NOMO-1 (cell line): Measurements from ENCODE around the gene PDE1C.

Experiments
- DNase-seq, 2 experiments: peaks; one replicate each; lab custom pipeline; 2025; ENCODE audit not compliant: unreplicated experiment in 2 of 2; lab: John Stamatoyannopoulos, UW

The PDE1C gene

GRCh38 chr7:31788883-31789680 lies 281.1 kb downstream of the PDE1C start:
- no peak for DNase-seq

- no peak for DNase-seq
These were observed 281.8 kb downstream of the PDE1C start for GRCh38 chr7:31788445-31788844.

GRCh38 chr7:31786326-31786725 lies 283.9 kb downstream of the PDE1C start:
- DNase-seq = no peak

- no peak for DNase-seq
These were observed 285.1 kb downstream of the PDE1C start for GRCh38 chr7:31785101-31785500.

- DNase-seq = no peak
These were observed 287.0 kb downstream of the PDE1C start for GRCh38 chr7:31783221-31783620.

GRCh38 chr7:31782411-31782991 lies 287.7 kb downstream of the PDE1C start:
- DNase-seq = peak; percentile 36 to 76

- DNase-seq = no peak
These were observed 291.9 kb downstream of the PDE1C start for GRCh38 chr7:31778296-31778695.

GRCh38 chr7:31776616-31777015 lies 293.6 kb downstream of the PDE1C start:
- DNase-seq = no peak

GRCh38 chr7:31775556-31775955 lies 294.7 kb downstream of the PDE1C start:
- DNase-seq = no peak

GRCh38 chr7:31772211-31772610 lies 298.0 kb downstream of the PDE1C start:
- DNase-seq = no peak

- no peak for DNase-seq
These were observed 302.4 kb downstream of the PDE1C start for GRCh38 chr7:31767686-31768358.

GRCh38 chr7:31764462-31764861 lies 305.7 kb downstream of the PDE1C start:
- no peak for DNase-seq

- no peak for DNase-seq
These were observed 306.7 kb downstream of the PDE1C start for GRCh38 chr7:31763548-31763947.

GRCh38 chr7:31761646-31762045 lies 308.6 kb downstream of the PDE1C start:
- DNase-seq = no peak

- DNase-seq = no peak
These were observed 311.5 kb downstream of the PDE1C start for GRCh38 chr7:31758755-31759154.

- no peak for DNase-seq
These were observed 318.5 kb downstream of the PDE1C start for GRCh38 chr7:31751726-31752125.

- no peak for DNase-seq
These were observed 322.1 kb downstream of the PDE1C start for GRCh38 chr7:31748084-31748483.

GRCh38 chr7:31747553-31747952 lies 322.7 kb downstream of the PDE1C start:
- DNase-seq = no peak

GRCh38 chr7:31744294-31744874 lies 325.8 kb downstream of the PDE1C start:
- peak; percentile 30 to 52 for DNase-seq

GRCh38 chr7:31741852-31742251 lies 328.4 kb downstream of the PDE1C start:
- DNase-seq = no peak
